Activated CD8-positive, alpha-beta T cell treated with anti-CD3 and anti-CD28 coated beads, Interleukin-2, amount 10 ng/mL, durations not matched to agents 7 days and 5 days (primary cell): ENCODE measurements around the gene LST1. TPM values are rescaled to one million over a fixed set of nuclear protein-coding genes. Genes with fewer than 3 reads are reported as not detected.
A peak's percentile ranks its signal among the peaks of the same experiment; 100 is the strongest.

Experiments
- ATAC-seq: fragments of 150-1000 bp; cut with Tn5 transposase; one replicate; pipeline ENCODE4 v1.10.0; 2021; ENCODE audit warnings: moderate library complexity
- CTCF ChIA-PET: fragments of 350-600 bp; sonication (Branson Sonifier 250); formaldehyde crosslinking; loops from one replicate; lab custom pipeline; 2021; ENCODE audit warnings: antibody characterized with exemption; lab: Charles Lee
- POLR2A ChIA-PET: fragments of 350-600 bp; sonication (Branson Sonifier 250); formaldehyde crosslinking; loops from one replicate; lab custom pipeline; 2021; ENCODE audit warnings: antibody characterized with exemption; lab: Charles Lee
- DNase-seq: peaks from one replicate; pipeline ENCODE4 v3.0.0-alpha.2; 2020
- H3K27ac Mint-ChIP-seq: one replicate; pipeline ENCODE4 v1.8.0; 2021; ENCODE audit warnings: mild to moderate bottlenecking, mixed read lengths
- H3K27me3 Mint-ChIP-seq: one replicate; pipeline ENCODE4 v1.8.0; 2021; ENCODE audit warnings: low read depth, mixed read lengths
- H3K36me3 Mint-ChIP-seq: one replicate; pipeline ENCODE4 v1.8.0; 2021; ENCODE audit warnings: low read depth, mixed read lengths
- H3K4me1 Mint-ChIP-seq: one replicate; pipeline ENCODE4 v1.8.0; 2021; ENCODE audit warnings: low read depth, mixed read lengths
- H3K4me3 Mint-ChIP-seq: one replicate; pipeline ENCODE4 v1.8.0; 2021; ENCODE audit warnings: mild to moderate bottlenecking, mixed read lengths
- H3K9me3 Mint-ChIP-seq: one replicate; pipeline ENCODE4 v1.8.0; 2022; ENCODE audit warnings: mixed read lengths; ENCODE audit not compliant: insufficient read depth
- total RNA-seq, 2 experiments: library from RNA; stranded (reverse); gene quantifications; one replicate each; pipeline ENCODE4 v1.2.3, GENCODE V29; 2021

The LST1 gene
- total RNA-seq, 2 experiments from 2014 or later = 125 to 139 TPM

GRCh38 chr6:31620586-31621319 is 34.7 kb downstream of the LST1 start, which contains the start of gene PRRC2A:
Gene PRRC2A, plus strand, starts transcription at chr6:31620715. Its CDS starts 2,075 bp downstream, at chr6:31622790.
- H3K27ac Mint-ChIP-seq = peak within 1 kb of the TSS; percentile 95
- peaks cover 67% of the 10 kb centered on the region for H3K36me3 Mint-ChIP-seq
- H3K4me3 Mint-ChIP-seq = peak within 1 kb of the TSS; percentile 93
- ATAC-seq = no peak
- H3K9me3 Mint-ChIP-seq = no peaks in the 10 kb centered on the region
- peaks cover 45% of the 10 kb centered on the region for H3K4me1 Mint-ChIP-seq
- DNase-seq = peak; percentile 83
- no peaks in the 10 kb centered on the region for H3K27me3 Mint-ChIP-seq
- CTCF ChIA-PET = interaction anchor here (0.6 to 12.5 kb wide), 7 partner anchors 13 to 118 kb away, joined by 3 to 130 read pairs (median 3); partner anchors contain the start of genes ATP6V1G2, NCR3 and NFKBIL1
- POLR2A ChIA-PET = interaction anchor here (0.6 to 3.6 kb wide), 10 partner anchors 31 to 212 kb away, joined by 3 to 29 read pairs (median 4); partner anchors contain the start of genes BAG6, CSNK2B, GPANK1 and LTB

- no peaks in the 10 kb centered on the region for H3K9me3 Mint-ChIP-seq
- peak overlapping the region; percentile 95 for H3K27ac Mint-ChIP-seq
- H3K4me1 Mint-ChIP-seq = peaks cover 38% of the 10 kb centered on the region
- ChIA-PET CTCF (interaction anchor here (0.9 to 2.3 kb wide), 9 partner anchors 12 to 75 kb away, joined by 3 to 12 read pairs (median 4); partner anchors contain the start of genes ATP6V1G2 and NFKBIL1), POLR2A (interaction anchor here (1.0 to 3.6 kb wide), 6 partner anchors 17 to 209 kb away, joined by 3 to 29 read pairs (median 8); partner anchors contain the start of genes BAG6, CSNK2B, DDX39B and GPANK1)
- DNase-seq (no peak), ATAC-seq (no peak)
- no peaks in the 10 kb centered on the region for H3K27me3 Mint-ChIP-seq
- peak overlapping the region; percentile 93 for H3K4me3 Mint-ChIP-seq
- peaks cover 67% of the 10 kb centered on the region for H3K36me3 Mint-ChIP-seq
Observed at GRCh38 chr6:31621320-31621939, 35.4 kb downstream of the LST1 start.

- CTCF ChIA-PET = interaction anchor here (0.7 to 2.3 kb wide), 12 partner anchors 12 to 75 kb away, joined by 3 to 12 read pairs (median 4); partner anchors contain the start of genes ATP6V1G2 and NFKBIL1
- peaks cover 65% of the 10 kb centered on the region for H3K36me3 Mint-ChIP-seq
- ATAC-seq = no peak
- POLR2A ChIA-PET = interaction anchor here (1.0 to 3.6 kb wide), 9 partner anchors 13 to 208 kb away, joined by 3 to 29 read pairs (median 6); partner anchors contain the start of genes BAG6, C6orf47, CSNK2B and DDX39B
- H3K4me1 Mint-ChIP-seq = peaks cover 33% of the 10 kb centered on the region
- no peak for DNase-seq
- H3K27ac Mint-ChIP-seq = peak overlapping the region; percentile 95
- peak overlapping the region; percentile 93 for H3K4me3 Mint-ChIP-seq
- no peaks in the 10 kb centered on the region for H3K27me3 Mint-ChIP-seq
- no peaks in the 10 kb centered on the region for H3K9me3 Mint-ChIP-seq
Observed at GRCh38 chr6:31621991-31622390, 35.9 kb downstream of the LST1 start.

- DNase-seq = no peak
- Mint-ChIP-seq H3K27ac (peak overlapping the region; percentile 95), H3K4me1 (peaks cover 33% of the 10 kb centered on the region), H3K9me3 (no peaks in the 10 kb centered on the region), H3K36me3 (peaks cover 69% of the 10 kb centered on the region), H3K4me3 (peak overlapping the region; percentile 93), H3K27me3 (no peaks in the 10 kb centered on the region)
- POLR2A ChIA-PET = interaction anchor here (0.8 to 3.6 kb wide), 9 partner anchors 12 to 81 kb away, joined by 3 to 29 read pairs (median 5); partner anchors contain the start of genes BAG6, C6orf47, CSNK2B and DDX39B
- CTCF ChIA-PET = interaction anchor here (0.7 to 2.3 kb wide), 6 partner anchors 13 to 71 kb away, joined by 3 to 12 read pairs (median 4); no protein-coding TSS in a partner anchor
- no peak for ATAC-seq
Observed at GRCh38 chr6:31622684-31623091, 36.6 kb downstream of the LST1 start.

GRCh38 chr6:31624070-31624469 is 38.0 kb downstream of the LST1 start:
- no peak overlapping the region for H3K4me3 Mint-ChIP-seq
- ChIA-PET CTCF (no interaction called here), POLR2A (no interaction called here)
- H3K27ac Mint-ChIP-seq = no peak overlapping the region
- H3K9me3 Mint-ChIP-seq = no peaks in the 10 kb centered on the region
- ATAC-seq (no peak), DNase-seq (no peak)
- H3K4me1 Mint-ChIP-seq = peaks cover 30% of the 10 kb centered on the region
- H3K27me3 Mint-ChIP-seq = no peaks in the 10 kb centered on the region
- peaks cover 75% of the 10 kb centered on the region for H3K36me3 Mint-ChIP-seq

GRCh38 chr6:31626952-31627351 is 40.9 kb downstream of the LST1 start:
- Mint-ChIP-seq H3K36me3 (peaks cover 87% of the 10 kb centered on the region), H3K4me3 (no peak overlapping the region), H3K9me3 (no peaks in the 10 kb centered on the region), H3K27me3 (no peaks in the 10 kb centered on the region), H3K27ac (peak overlapping the region; percentile 4), H3K4me1 (peaks cover 23% of the 10 kb centered on the region)
- DNase-seq (no peak), ATAC-seq (no peak)
- ChIA-PET CTCF (interaction anchor here (1.1 kb wide), 1 partner anchor 76 kb away, joined by 3 read pairs; no protein-coding TSS in a partner anchor), POLR2A (interaction anchor here (1.8 kb wide), 1 partner anchor 26 kb away, joined by 8 read pairs; the partner anchor contains the start of gene BAG6)

- H3K27me3 Mint-ChIP-seq = no peaks in the 10 kb centered on the region
- ATAC-seq (no peak), DNase-seq (no peak)
- no peak overlapping the region for H3K4me3 Mint-ChIP-seq
- peaks cover 14% of the 10 kb centered on the region for H3K4me1 Mint-ChIP-seq
- peak overlapping the region; percentile 27 for H3K27ac Mint-ChIP-seq
- CTCF ChIA-PET = interaction anchor here (1.1 kb wide), 1 partner anchor 77 kb away, joined by 3 read pairs; no protein-coding TSS in a partner anchor
- peaks cover 85% of the 10 kb centered on the region for H3K36me3 Mint-ChIP-seq
- H3K9me3 Mint-ChIP-seq = no peaks in the 10 kb centered on the region
- POLR2A ChIA-PET = interaction anchor here (0.7 to 0.8 kb wide), 2 partner anchors 29 to 112 kb away, joined by 3 read pairs; partner anchors contain the start of gene MSH5
Observed at GRCh38 chr6:31627690-31628287, 41.7 kb downstream of the LST1 start.

GRCh38 chr6:31629014-31629413 is 42.9 kb downstream of the LST1 start:
- POLR2A ChIA-PET = no interaction called here
- DNase-seq (no peak), ATAC-seq (no peak)
- peaks cover 83% of the 10 kb centered on the region for H3K36me3 Mint-ChIP-seq
- H3K27ac Mint-ChIP-seq = no peak overlapping the region
- CTCF ChIA-PET = no interaction called here
- H3K4me1 Mint-ChIP-seq = peaks cover 8% of the 10 kb centered on the region
- no peak overlapping the region for H3K4me3 Mint-ChIP-seq
- H3K9me3 Mint-ChIP-seq = no peaks in the 10 kb centered on the region
- no peaks in the 10 kb centered on the region for H3K27me3 Mint-ChIP-seq

- no peaks in the 10 kb centered on the region for H3K9me3 Mint-ChIP-seq
- no peak overlapping the region for H3K4me3 Mint-ChIP-seq
- peaks cover 81% of the 10 kb centered on the region for H3K36me3 Mint-ChIP-seq
Observed at GRCh38 chr6:31630177-31630934, 44.3 kb downstream of the LST1 start.

GRCh38 chr6:31631209-31631608 is 45.1 kb downstream of the LST1 start:
- H3K36me3 Mint-ChIP-seq = peaks cover 80% of the 10 kb centered on the region
- POLR2A ChIA-PET = interaction anchor here (0.7 kb wide), 1 partner anchor 9 kb away, joined by 3 read pairs; no protein-coding TSS in a partner anchor
- CTCF ChIA-PET = no interaction called here

More at GRCh38 chr6:31630177-31630934, 44.3 kb downstream of the LST1 start:
- DNase-seq = no peak
- ATAC-seq = no peak
- H3K4me1 Mint-ChIP-seq = peaks cover 8% of the 10 kb centered on the region
- H3K27ac Mint-ChIP-seq = peak overlapping the region; percentile 15
- ChIA-PET CTCF (no interaction called here), POLR2A (no interaction called here)
- no peaks in the 10 kb centered on the region for H3K27me3 Mint-ChIP-seq

More at GRCh38 chr6:31631209-31631608, 45.1 kb downstream of the LST1 start:
- ATAC-seq = no peak
- no peaks in the 10 kb centered on the region for H3K9me3 Mint-ChIP-seq
- no peak overlapping the region for H3K4me3 Mint-ChIP-seq
- peaks cover 8% of the 10 kb centered on the region for H3K4me1 Mint-ChIP-seq
- DNase-seq = no peak
- H3K27ac Mint-ChIP-seq = peak overlapping the region; percentile 10
- no peaks in the 10 kb centered on the region for H3K27me3 Mint-ChIP-seq
